ENCODE data around the gene NFU1.
"Not testable (repeated sequence)": the region's sequence is repeated elsewhere in the genome, so short reads cannot be mapped to it uniquely, and the experiment has no call there.

NFU1 gene

DNA sequence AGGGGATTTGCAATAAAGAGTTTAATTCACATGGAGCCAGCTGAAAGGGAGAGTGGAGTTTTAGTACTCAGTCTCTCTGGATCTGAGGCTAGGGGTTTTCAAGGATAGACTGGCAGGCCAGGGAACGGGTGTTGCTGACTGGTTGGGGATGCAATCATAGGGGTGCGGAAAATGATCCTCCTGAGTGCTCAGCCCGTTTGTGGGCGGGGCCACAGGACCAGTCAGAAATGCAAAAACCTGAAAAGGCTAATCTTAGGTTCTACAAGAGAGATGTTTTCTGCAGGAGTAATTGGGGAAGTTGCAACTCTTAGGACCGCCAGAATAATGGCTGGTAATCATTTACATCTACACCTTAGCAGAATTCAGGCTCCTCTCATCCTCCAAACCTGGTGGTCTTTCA lies 2.5 kb downstream of the NFU1 start:
- no peak for DNase-seq (ENCODE audit: insufficient read length, low spot score)
- no peak for TF ChIP-seq POLR2A (IDR thresholded peaks at IDR 0.05; ENCODE audit: low read depth, low read length)
- FAIRE-seq: no peak

DNA sequence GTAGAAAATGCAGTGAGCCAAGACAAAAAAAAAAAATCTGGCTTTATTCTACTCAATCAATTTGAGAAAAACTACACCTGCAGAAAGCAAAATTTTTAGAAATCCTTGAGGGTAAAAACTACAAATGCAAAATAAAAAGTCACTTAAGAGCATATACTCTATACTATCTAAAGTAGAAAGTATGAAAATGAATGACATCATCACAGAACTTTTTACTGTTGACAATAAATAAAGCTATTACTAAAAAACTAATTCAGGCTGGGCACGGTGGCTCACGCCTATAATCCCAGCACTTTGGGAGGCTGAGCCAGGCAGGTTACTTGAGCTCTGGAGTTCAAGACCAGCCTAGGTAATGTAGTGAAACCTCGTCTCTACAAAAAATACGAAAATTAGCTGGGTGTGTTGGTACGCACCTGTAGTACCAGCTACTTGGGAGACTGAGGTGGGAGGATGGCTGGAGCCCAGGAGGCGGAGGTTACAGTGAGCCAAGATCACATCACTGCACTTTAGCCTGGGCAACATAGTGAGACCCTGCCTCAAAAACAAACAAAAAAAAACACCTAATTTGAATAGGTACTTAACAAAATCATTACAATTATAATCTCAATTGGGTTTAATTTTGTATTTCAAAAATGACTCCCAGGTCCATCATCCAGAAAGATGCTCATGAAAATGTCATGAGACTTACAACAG lies 7.6 kb downstream of the NFU1 start:
- FAIRE-seq (no peak), DNase-seq (ENCODE audit: insufficient read length, low spot score) (no peak)
- no peak for TF ChIP-seq POLR2A (IDR thresholded peaks at IDR 0.05; ENCODE audit: low read depth, low read length)

DNA sequence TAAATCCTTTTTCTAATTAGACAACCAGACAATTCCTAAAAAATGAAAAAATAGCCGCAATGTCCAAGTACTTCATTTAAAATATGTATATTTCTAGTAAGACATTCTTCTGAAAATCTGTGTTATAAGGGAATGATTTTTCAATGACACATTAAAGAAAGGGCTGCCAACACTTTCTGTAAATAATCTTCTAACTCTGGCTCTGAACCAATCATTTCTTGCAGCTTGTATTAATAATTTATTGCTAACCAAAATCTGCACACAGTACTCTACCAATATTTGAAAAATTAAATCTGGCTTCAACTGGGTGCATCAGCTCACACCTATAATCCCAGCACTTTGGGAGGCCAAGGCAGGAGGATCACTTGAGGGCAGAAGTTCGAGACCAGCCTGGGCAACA lies 8.3 kb downstream of the NFU1 start:
- FAIRE-seq: no peak
- no peak for DNase-seq (ENCODE audit: insufficient read length, low spot score)
- no peak for TF ChIP-seq POLR2A (IDR thresholded peaks at IDR 0.05; ENCODE audit: low read depth, low read length)

DNA sequence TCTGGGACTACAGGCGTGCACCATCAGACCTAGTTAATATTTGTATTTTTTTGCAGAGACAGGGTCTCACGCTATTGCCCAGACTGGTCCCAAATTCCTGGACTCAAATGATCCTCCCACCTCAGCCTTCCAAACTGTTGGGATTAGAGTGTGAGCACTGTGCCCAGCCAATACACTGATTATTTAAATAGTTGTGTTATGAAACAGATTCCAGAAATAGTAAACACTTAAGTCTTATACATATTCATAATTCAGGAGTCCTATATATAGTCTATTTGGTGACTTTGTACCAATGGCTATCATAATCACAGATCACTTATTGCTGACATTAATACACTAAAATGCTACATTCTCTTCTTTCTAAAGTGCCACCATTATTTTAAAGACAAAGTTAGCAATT lies 12.8 kb downstream of the NFU1 start:
- TF ChIP-seq POLR2A (IDR thresholded peaks at IDR 0.05; ENCODE audit: low read depth, low read length): no peak
- FAIRE-seq (no peak), DNase-seq (ENCODE audit: insufficient read length, low spot score) (no peak)

DNA sequence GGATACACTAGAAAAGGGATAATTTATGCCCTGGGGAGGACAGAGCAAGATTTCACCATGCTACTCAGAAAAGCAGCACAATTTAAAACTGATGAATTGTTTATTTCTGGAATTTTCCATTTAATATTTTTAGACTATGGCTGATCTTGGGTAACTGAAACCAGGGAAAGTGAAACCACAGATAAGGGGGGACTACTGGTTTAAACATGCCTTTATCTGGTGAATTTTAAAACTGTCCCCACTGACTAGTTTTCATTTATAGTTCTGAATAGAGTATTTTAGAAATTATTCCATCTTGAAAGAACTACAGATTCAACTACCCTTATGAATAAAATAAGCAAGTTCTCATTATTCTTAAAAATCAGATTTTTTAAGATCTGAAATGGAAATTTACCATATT lies 15.0 kb downstream of the NFU1 start:
- no peak for DNase-seq (ENCODE audit: insufficient read length, low spot score)
- TF ChIP-seq POLR2A (IDR thresholded peaks at IDR 0.05; ENCODE audit: low read depth, low read length): no peak
- no peak for FAIRE-seq

DNA sequence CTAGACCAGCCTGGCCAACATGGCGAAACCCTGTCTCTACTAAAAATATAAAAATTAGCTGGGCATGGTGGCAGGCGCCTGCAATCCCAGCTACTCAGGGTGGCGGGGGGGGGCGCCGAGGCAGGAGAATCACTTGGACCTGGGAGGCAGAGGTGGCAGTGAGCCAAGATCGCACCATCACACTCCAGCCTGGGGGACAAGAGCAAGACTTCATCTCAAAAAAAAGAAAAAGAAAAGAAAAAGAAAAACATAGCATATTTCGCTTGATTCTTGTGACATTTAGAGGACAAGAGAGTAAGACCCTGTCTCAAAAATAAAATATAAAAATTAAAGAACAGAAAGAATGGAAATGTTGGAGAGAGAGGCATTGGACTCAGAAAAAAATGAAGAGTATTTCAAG lies 18.1 kb downstream of the NFU1 start:
- not testable (repeated sequence) for DNase-seq (ENCODE audit: insufficient read length, low spot score); FAIRE-seq

DNA sequence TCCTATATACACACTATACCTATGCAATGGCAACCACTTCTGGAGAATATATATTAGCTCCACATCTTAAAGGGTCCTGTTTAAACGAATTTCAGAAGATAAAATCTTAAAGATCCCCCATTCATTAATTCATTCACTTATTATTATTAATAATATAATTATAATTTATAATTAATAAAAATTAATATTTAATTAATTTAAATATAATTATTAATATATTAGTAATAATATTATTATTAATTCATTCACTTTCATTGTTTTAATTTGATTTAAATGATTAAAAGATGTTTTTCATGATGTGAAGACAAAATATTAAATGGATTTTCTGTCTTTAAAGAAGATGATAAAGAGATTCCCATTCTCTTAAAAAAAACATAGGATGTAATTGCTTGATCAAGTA lies 21.1 kb downstream of the NFU1 start:
- FAIRE-seq (no peak), DNase-seq (ENCODE audit: insufficient read length, low spot score) (no peak)
- no peak for TF ChIP-seq POLR2A (IDR thresholded peaks at IDR 0.05; ENCODE audit: low read depth, low read length)

DNA sequence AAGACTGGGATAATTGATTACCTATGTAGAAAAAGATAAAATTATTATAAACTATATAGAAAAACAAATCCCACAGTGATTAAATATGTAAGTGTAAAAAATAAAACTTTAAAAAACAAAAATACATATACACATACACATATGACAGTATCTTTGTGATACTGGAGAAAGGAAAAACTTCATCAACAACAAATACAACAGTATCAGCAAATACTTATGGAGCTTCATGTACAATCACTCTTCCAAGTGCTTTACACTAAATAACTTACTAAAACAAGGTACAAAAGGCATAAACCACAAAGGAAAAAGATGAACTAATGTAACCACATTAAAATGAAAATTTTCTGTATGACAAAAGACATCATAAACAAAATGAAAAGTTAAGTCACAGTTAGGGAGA lies 26.1 kb downstream of the NFU1 start:
- DNase-seq (ENCODE audit: insufficient read length, low spot score) (no peak), FAIRE-seq (no peak)
- no peak for TF ChIP-seq POLR2A (IDR thresholded peaks at IDR 0.05; ENCODE audit: low read depth, low read length)

DNA sequence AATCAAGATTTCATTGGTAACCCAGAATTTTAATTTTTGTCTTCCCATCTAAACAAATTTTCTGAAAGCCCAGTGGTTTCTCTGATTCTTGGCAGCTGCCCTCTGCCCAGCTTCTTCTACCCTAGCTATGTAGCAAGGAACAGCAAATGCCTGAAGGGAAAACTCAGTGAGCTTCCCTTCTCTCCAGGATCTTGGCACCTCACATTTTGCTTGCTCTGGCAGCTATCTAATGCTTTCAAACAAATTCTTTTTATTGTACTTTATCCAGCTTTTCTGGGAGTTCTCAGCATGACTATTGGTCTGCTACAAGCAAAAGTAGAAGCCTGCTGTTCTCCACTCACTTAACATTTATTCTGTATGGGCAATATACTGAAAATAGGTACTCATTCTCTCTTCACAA lies 31.9 kb downstream of the NFU1 start:
- TF ChIP-seq POLR2A (IDR thresholded peaks at IDR 0.05; ENCODE audit: low read depth, low read length): no peak
- no peak for FAIRE-seq
- DNase-seq (ENCODE audit: insufficient read length, low spot score): no peak

DNA sequence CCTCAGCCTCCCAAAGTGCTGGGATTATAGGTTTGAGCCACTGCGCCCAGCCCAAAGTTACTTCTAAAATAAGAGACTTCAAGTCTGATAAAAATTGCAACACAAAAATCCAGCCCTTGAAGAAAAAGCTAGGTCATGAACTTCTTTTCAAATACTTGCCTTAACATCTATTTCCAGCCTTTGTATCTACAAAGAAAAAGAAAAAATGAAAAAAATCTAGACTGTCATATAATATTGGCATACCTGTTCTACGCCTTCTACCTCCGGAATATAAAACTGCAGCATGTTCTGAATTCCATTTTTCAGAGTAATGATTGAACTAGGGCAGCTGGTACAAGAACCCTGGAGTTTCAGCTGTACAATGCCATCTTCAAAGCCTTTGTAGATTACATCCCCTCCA lies 37.1 kb downstream of the NFU1 start:
- DNase-seq (ENCODE audit: insufficient read length, low spot score) (no peak), FAIRE-seq (no peak)
- no peak for TF ChIP-seq POLR2A (IDR thresholded peaks at IDR 0.05; ENCODE audit: low read depth, low read length)

DNA sequence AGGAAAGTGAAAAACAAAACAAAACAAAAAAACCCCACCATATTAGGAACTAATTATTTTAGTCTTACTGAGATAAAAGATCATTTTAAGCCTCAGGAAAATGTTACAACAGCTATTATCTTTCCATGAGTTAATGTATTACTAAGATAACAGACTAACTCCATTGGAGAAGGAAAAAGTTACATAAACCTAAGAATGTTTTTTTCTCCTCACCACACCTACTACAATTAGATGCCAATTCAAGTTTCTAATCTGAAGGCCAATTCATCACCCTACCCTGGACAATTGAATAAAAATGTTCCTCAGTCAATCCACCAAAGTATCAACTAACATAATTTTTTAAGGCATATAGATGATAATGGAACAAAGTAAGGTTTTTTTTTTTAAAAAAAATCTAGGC lies 40.0 kb downstream of the NFU1 start:
- no peak for TF ChIP-seq POLR2A (IDR thresholded peaks at IDR 0.05; ENCODE audit: low read depth, low read length)
- DNase-seq (ENCODE audit: insufficient read length, low spot score): no peak
- no peak for FAIRE-seq

DNA sequence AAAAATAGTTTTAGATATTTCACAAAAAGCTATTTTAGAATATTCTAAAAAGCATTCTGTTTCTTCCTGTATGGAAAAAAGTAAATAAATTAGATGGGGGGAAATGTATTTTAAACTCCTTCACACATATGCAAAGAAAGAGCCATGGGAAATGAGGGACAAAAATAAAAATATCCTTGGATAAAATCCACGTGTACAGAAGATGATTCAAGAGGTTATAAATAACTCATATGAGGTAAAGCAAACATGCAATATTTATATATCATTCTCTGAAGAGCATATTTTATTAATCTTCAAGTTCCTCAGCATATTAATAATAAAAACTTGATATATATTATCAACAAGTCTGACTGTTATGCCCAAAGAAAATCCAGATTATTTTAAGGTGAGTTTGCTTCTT lies 41.4 kb downstream of the NFU1 start:
- FAIRE-seq (no peak), DNase-seq (ENCODE audit: insufficient read length, low spot score) (no peak)
- TF ChIP-seq POLR2A (IDR thresholded peaks at IDR 0.05; ENCODE audit: low read depth, low read length): no peak

DNA sequence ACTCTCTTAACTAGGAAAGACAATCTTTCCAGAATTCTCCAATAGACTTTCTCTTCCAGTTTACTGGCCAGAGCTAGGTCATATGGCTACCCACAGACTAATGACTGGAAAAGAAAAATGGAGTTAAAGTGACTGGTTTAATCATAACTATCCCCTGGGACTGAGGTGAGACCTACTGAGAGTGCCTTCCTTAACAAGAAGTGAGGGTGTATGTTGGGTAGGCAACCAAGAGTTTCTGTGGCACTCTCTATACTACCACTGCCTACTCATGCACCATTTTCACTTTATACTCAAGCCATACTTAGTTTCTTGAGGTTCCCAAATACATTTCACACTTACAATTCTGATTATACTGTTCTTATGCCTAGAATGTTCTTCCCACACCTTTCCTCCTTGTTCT lies 43.3 kb downstream of the NFU1 start:
- DNase-seq (ENCODE audit: insufficient read length, low spot score): no peak
- no peak for TF ChIP-seq POLR2A (IDR thresholded peaks at IDR 0.05; ENCODE audit: low read depth, low read length)
- FAIRE-seq: no peak

DNA sequence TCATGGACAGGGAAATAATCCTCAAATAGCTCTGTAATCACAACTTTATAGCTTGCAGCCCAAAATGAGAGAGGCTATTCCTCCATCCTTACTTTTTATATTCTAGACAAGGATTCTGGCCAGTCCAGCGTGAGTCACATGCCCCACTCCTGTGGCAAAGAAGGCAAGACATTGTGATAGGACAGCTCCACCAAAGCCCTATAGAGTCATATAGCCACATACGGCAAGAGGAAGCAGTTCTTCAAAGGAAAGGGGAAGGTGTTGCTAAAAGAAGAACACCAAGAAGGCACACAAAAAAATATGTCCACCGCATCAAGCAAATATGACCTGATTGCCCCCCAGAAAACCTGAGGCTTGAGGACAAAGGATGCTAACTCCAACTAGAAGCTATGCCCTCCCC lies 46.8 kb downstream of the NFU1 start:
- DNase-seq (ENCODE audit: insufficient read length, low spot score) (no peak), FAIRE-seq (no peak)
- TF ChIP-seq POLR2A (IDR thresholded peaks at IDR 0.05; ENCODE audit: low read depth, low read length): no peak

DNA sequence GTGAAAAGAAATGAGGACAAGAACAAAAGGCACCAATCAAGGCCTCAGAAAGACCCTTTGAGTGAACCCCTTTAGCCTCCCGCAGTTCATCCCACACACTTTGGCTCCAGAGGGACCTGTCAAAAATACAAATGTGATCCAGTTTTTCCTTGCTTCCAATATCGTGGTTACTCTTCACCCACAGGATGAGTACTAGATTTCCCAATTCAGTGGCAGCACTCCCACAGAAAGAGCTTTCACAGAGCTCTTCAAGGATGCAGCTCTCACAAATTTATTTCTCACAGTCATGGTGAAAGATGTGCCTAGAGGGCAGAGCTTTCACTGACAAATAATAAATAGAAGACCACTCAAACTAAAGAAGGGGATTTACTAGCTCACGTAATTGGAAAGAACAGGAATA lies 47.2 kb downstream of the NFU1 start:
- DNase-seq (ENCODE audit: insufficient read length, low spot score) (no peak), FAIRE-seq (no peak)
- no peak for TF ChIP-seq POLR2A (IDR thresholded peaks at IDR 0.05; ENCODE audit: low read depth, low read length)

DNA sequence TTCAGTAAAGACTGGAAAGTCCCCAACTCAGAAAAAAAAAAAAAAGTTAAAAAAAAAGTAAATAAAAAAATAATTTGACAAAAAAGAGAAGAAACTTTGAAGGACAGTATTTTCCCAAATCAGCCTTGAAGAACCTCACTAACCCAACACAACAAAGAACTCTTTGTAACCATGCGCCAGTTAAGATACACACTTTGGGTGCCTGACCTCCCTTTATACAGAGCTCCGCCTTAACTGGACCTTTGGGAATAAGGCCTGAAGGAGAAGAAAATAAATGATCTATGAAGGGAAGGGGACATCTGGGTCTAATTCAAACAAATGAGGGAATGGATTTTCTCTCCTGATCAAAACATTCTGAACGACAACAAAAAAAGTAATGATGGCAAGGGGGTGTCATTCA lies 48.0 kb downstream of the NFU1 start:
- FAIRE-seq: no peak
- DNase-seq (ENCODE audit: insufficient read length, low spot score): no peak
- no peak for TF ChIP-seq POLR2A (IDR thresholded peaks at IDR 0.05; ENCODE audit: low read depth, low read length)

All from H54 (cell line).